Lower leg skin (tissue), 3 donors: Measurements from ENCODE around the gene ZBTB21.

Experiments used
- CTCF ChIP-seq, 3 donors: fragments of 450-650 bp; IDR thresholded peaks; one replicate each; pipeline ENCODE4 v1.5.1; 2016; ENCODE audit warnings: antibody characterized with exemption in 3 of 3, mild to moderate bottlenecking in 3 of 3, moderate library complexity in 2 of 3
- POLR2A ChIP-seq, 2 donors: fragments of 450-650 bp; IDR thresholded peaks; one replicate each; pipeline ENCODE4 v1.6.1; 2016 to 2017; ENCODE audit warnings: antibody characterized with exemption in 2 of 2, mild to moderate bottlenecking in 1 of 2, moderate library complexity in 1 of 2

DNA sequence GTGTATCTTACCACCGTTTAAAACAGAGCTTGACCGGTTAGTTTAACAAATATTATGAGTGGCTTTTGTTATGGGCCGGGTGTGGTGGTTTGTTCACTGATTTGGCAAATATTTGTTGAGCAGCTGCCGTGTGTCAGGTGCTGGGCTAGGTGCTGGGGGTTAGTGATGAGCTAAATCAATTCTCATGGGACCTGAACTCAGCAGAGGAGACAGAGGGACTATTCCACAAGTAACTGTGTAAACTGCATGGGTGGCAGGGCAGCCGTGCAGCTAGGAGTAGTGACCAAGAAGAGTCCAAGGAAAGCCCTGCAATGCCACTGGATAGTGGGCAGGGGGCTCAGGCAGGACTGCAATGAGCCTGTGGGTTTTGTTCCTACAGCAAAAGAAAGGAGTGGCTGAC is 45.1 kb downstream of the ZBTB21 start:
- TF ChIP-seq CTCF (IDR thresholded peaks at IDR 0.05): no peak
- TF ChIP-seq POLR2A (IDR thresholded peaks at IDR 0.05): no peak
